Esophagus muscularis mucosa (tissue), 4 donors: ENCODE results near the gene SPSB1.

Experiments used
- CTCF ChIP-seq, 3 experiments: fragments of 200-600 bp in 2 of 3; fragments of 450-650 bp in 1 of 3; sonication (generic) in 2 of 3; IDR thresholded peaks; one replicate each; pipeline ENCODE4 v1.5.1; 2017 to 2019; ENCODE audit warnings: antibody characterized with exemption in 3 of 3, mild to moderate bottlenecking in 2 of 3, moderate library complexity in 1 of 3
- EP300 ChIP-seq: sonication (generic); formaldehyde crosslinking; IDR thresholded peaks from one replicate; pipeline ENCODE4 v1.6.1; 2017; ENCODE audit warnings: antibody characterized with exemption
- POLR2A ChIP-seq: fragments of 450-650 bp; IDR thresholded peaks from one replicate; pipeline ENCODE4 v1.6.1; 2017; ENCODE audit warnings: antibody characterized with exemption, moderate library complexity, mild to moderate bottlenecking, low read depth
- POLR2AphosphoS5 ChIP-seq, 2 donors: sonication (generic); formaldehyde crosslinking; IDR thresholded peaks; one replicate each; pipeline ENCODE4 v1.6.1; 2017; ENCODE audit warnings: antibody characterized with exemption in 2 of 2

- TF ChIP-seq POLR2A (no peak), CTCF (IDR thresholded peaks at IDR 0.05) (no peak), POLR2AphosphoS5 (IDR thresholded peaks at IDR 0.05) (no peak), EP300 (no peak)
These were observed 107.9 kb downstream of the SPSB1 start for GRCh38 chr1:9400425-9401079.
